ENCODE measurements around the gene CDC42BPG.

Gene CDC42BPG

GRCh38 chr11:64838600-64839334, 5.7 kb downstream of the CDC42BPG start:
- WGBS, 2 experiments, result 94 to 95% methylated on average over 28 of the region's 28 CpGs
- H3K4me1 ChIP-seq (ENCODE audit: control insufficient read depth, insufficient read depth, low read length), result peaks cover 19% of the 10 kb centered on the region
- H3K36me3 ChIP-seq (ENCODE audit: control insufficient read depth, insufficient read depth, low read length), result no peaks in the 10 kb centered on the region
- no peak overlapping the region for H3K27ac ChIP-seq (ENCODE audit: insufficient read depth, low read depth, low read length, poor library complexity, severe bottlenecking)
- peaks cover 5% of the 10 kb centered on the region for H3K27me3 ChIP-seq (ENCODE audit: control insufficient read depth, insufficient read depth, low read length, poor library complexity, severe bottlenecking)
- no peak overlapping the region for H3K4me3 ChIP-seq (ENCODE audit: insufficient read depth, low read depth, low read length)
- H3K9me3 ChIP-seq (ENCODE audit: control insufficient read depth, low read length), result no peaks in the 10 kb centered on the region

- Histone ChIP-seq H3K36me3 (ENCODE audit: control insufficient read depth, insufficient read depth, low read length) (no peaks in the 10 kb centered on the region), H3K9me3 (ENCODE audit: control insufficient read depth, low read length) (no peaks in the 10 kb centered on the region), H3K27ac (ENCODE audit: insufficient read depth, low read depth, low read length, poor library complexity, severe bottlenecking) (no peak overlapping the region), H3K4me3 (ENCODE audit: insufficient read depth, low read depth, low read length) (no peak overlapping the region), H3K27me3 (ENCODE audit: control insufficient read depth, insufficient read depth, low read length, poor library complexity, severe bottlenecking) (no peaks in the 10 kb centered on the region), H3K4me1 (ENCODE audit: control insufficient read depth, insufficient read depth, low read length) (peaks cover 12% of the 10 kb centered on the region)
- 94 to 97% methylated on average over 10 of the region's 10 CpGs for WGBS, 2 experiments
Observed at GRCh38 chr11:64837887-64838351, 6.5 kb downstream of the CDC42BPG start.

GRCh38 chr11:64836448-64837072, 7.9 kb downstream of the CDC42BPG start:
- no peak overlapping the region for H3K27ac ChIP-seq (ENCODE audit: insufficient read depth, low read depth, low read length, poor library complexity, severe bottlenecking)
- 92% methylated on average over 15 of the region's 16 CpGs for WGBS, 2 experiments
- no peaks in the 10 kb centered on the region for H3K9me3 ChIP-seq (ENCODE audit: control insufficient read depth, low read length)
- no peaks in the 10 kb centered on the region for H3K4me1 ChIP-seq (ENCODE audit: control insufficient read depth, insufficient read depth, low read length)
- no peak overlapping the region for H3K4me3 ChIP-seq (ENCODE audit: insufficient read depth, low read depth, low read length)
- H3K36me3 ChIP-seq (ENCODE audit: control insufficient read depth, insufficient read depth, low read length), result no peaks in the 10 kb centered on the region
- H3K27me3 ChIP-seq (ENCODE audit: control insufficient read depth, insufficient read depth, low read length, poor library complexity, severe bottlenecking), result no peaks in the 10 kb centered on the region

- Histone ChIP-seq H3K4me3 (ENCODE audit: insufficient read depth, low read depth, low read length) (no peak overlapping the region), H3K36me3 (ENCODE audit: control insufficient read depth, insufficient read depth, low read length) (no peaks in the 10 kb centered on the region), H3K27me3 (ENCODE audit: control insufficient read depth, insufficient read depth, low read length, poor library complexity, severe bottlenecking) (no peaks in the 10 kb centered on the region), H3K9me3 (ENCODE audit: control insufficient read depth, low read length) (no peaks in the 10 kb centered on the region), H3K27ac (ENCODE audit: insufficient read depth, low read depth, low read length, poor library complexity, severe bottlenecking) (no peak overlapping the region), H3K4me1 (ENCODE audit: control insufficient read depth, insufficient read depth, low read length) (no peaks in the 10 kb centered on the region)
- 89 to 92% methylated on average over 17 of the region's 17 CpGs for whole genome bisulfite sequencing, 2 experiments
Observed at GRCh38 chr11:64835616-64836447, 8.6 kb downstream of the CDC42BPG start.

GRCh38 chr11:64834723-64835615, 9.5 kb downstream of the CDC42BPG start:
- Histone ChIP-seq H3K9me3 (ENCODE audit: control insufficient read depth, low read length) (no peaks in the 10 kb centered on the region), H3K27ac (ENCODE audit: insufficient read depth, low read depth, low read length, poor library complexity, severe bottlenecking) (no peak overlapping the region), H3K4me1 (ENCODE audit: control insufficient read depth, insufficient read depth, low read length) (no peaks in the 10 kb centered on the region), H3K27me3 (ENCODE audit: control insufficient read depth, insufficient read depth, low read length, poor library complexity, severe bottlenecking) (no peaks in the 10 kb centered on the region), H3K4me3 (ENCODE audit: insufficient read depth, low read depth, low read length) (no peak overlapping the region), H3K36me3 (ENCODE audit: control insufficient read depth, insufficient read depth, low read length) (no peaks in the 10 kb centered on the region)
- WGBS, 2 experiments, result 91% methylated on average over 29 of the region's 29 CpGs

- Histone ChIP-seq H3K36me3 (ENCODE audit: control insufficient read depth, insufficient read depth, low read length) (no peaks in the 10 kb centered on the region), H3K4me1 (ENCODE audit: control insufficient read depth, insufficient read depth, low read length) (no peaks in the 10 kb centered on the region), H3K27ac (ENCODE audit: insufficient read depth, low read depth, low read length, poor library complexity, severe bottlenecking) (no peak overlapping the region), H3K4me3 (ENCODE audit: insufficient read depth, low read depth, low read length) (no peak overlapping the region), H3K27me3 (ENCODE audit: control insufficient read depth, insufficient read depth, low read length, poor library complexity, severe bottlenecking) (no peaks in the 10 kb centered on the region), H3K9me3 (ENCODE audit: control insufficient read depth, low read length) (no peaks in the 10 kb centered on the region)
- WGBS, 2 experiments, result 93% methylated on average over 25 of the region's 25 CpGs
Observed at GRCh38 chr11:64834031-64834722, 10.3 kb downstream of the CDC42BPG start.

- Histone ChIP-seq H3K36me3 (ENCODE audit: control insufficient read depth, insufficient read depth, low read length) (no peaks in the 10 kb centered on the region), H3K4me1 (ENCODE audit: control insufficient read depth, insufficient read depth, low read length) (no peaks in the 10 kb centered on the region), H3K27ac (ENCODE audit: insufficient read depth, low read depth, low read length, poor library complexity, severe bottlenecking) (no peak overlapping the region), H3K9me3 (ENCODE audit: control insufficient read depth, low read length) (no peaks in the 10 kb centered on the region), H3K27me3 (ENCODE audit: control insufficient read depth, insufficient read depth, low read length, poor library complexity, severe bottlenecking) (no peaks in the 10 kb centered on the region), H3K4me3 (ENCODE audit: insufficient read depth, low read depth, low read length) (no peak overlapping the region)
- 88 to 96% methylated on average over 10 of the region's 10 CpGs for WGBS, 2 experiments
Observed at GRCh38 chr11:64833509-64833908, 10.9 kb downstream of the CDC42BPG start.

- H3K9me3 ChIP-seq (ENCODE audit: control insufficient read depth, low read length), result no peaks in the 10 kb centered on the region
- H3K4me3 ChIP-seq (ENCODE audit: insufficient read depth, low read depth, low read length), result no peak overlapping the region
- no peak overlapping the region for H3K27ac ChIP-seq (ENCODE audit: insufficient read depth, low read depth, low read length, poor library complexity, severe bottlenecking)
- 92 to 94% methylated on average over 12 of the region's 12 CpGs for WGBS, 2 experiments
- no peaks in the 10 kb centered on the region for H3K27me3 ChIP-seq (ENCODE audit: control insufficient read depth, insufficient read depth, low read length, poor library complexity, severe bottlenecking)
- no peaks in the 10 kb centered on the region for H3K4me1 ChIP-seq (ENCODE audit: control insufficient read depth, insufficient read depth, low read length)
- no peaks in the 10 kb centered on the region for H3K36me3 ChIP-seq (ENCODE audit: control insufficient read depth, insufficient read depth, low read length)
Observed at GRCh38 chr11:64833198-64833502, 11.3 kb downstream of the CDC42BPG start.

- H3K4me3 ChIP-seq (ENCODE audit: insufficient read depth, low read depth, low read length), result no peak overlapping the region
- no peak overlapping the region for H3K27ac ChIP-seq (ENCODE audit: insufficient read depth, low read depth, low read length, poor library complexity, severe bottlenecking)
- no peaks in the 10 kb centered on the region for H3K36me3 ChIP-seq (ENCODE audit: control insufficient read depth, insufficient read depth, low read length)
- H3K9me3 ChIP-seq (ENCODE audit: control insufficient read depth, low read length), result no peaks in the 10 kb centered on the region
- no peaks in the 10 kb centered on the region for H3K4me1 ChIP-seq (ENCODE audit: control insufficient read depth, insufficient read depth, low read length)
- H3K27me3 ChIP-seq (ENCODE audit: control insufficient read depth, insufficient read depth, low read length, poor library complexity, severe bottlenecking), result no peaks in the 10 kb centered on the region
- WGBS, 2 experiments, result 94% methylated on average over 21 of the region's 21 CpGs
Observed at GRCh38 chr11:64832467-64833197, 11.8 kb downstream of the CDC42BPG start.

All from ectodermal cell (in vitro differentiated cells).